Neural cell (in vitro differentiated cells): ENCODE data around the gene PITX1. TPM values are rescaled to one million over a fixed set of nuclear protein-coding genes. Genes with fewer than 3 reads are reported as not detected.

ENCODE experiments used
- H2AFZ ChIP-seq: fragments of 200-600, 300-800 bp; sonication (generic), shearing (Covaris generic); 2 replicates; pipeline ENCODE4 v1.6.0; 2014; ENCODE audit warnings: low read depth, mild to moderate bottlenecking, antibody characterized with exemption, low read length, moderate library complexity
- H3F3A ChIP-seq: fragments of 200-600 bp; shearing (Covaris generic); 2 replicates; pipeline ENCODE4 v1.6.1; 2016; ENCODE audit warnings: mild to moderate bottlenecking, moderate library complexity, mixed read lengths, antibody characterized with exemption, low read length; ENCODE audit not compliant: insufficient read depth, poor library complexity, severe bottlenecking
- H3K27ac ChIP-seq: fragments of 200-600, 300-800 bp; sonication (generic), shearing (Covaris generic); 2 replicates; pipeline ENCODE4 v1.5.1; 2014; ENCODE audit warnings: mild to moderate bottlenecking, low read length, moderate library complexity
- H3K27me3 ChIP-seq: fragments of 300-800, 200-600 bp; sonication (generic), shearing (Covaris generic); 2 replicates; pipeline ENCODE4 v1.6.0; 2014; ENCODE audit warnings: mild to moderate bottlenecking, low read depth, low read length, moderate library complexity; ENCODE audit not compliant: insufficient read depth
- H3K36me3 ChIP-seq: fragments of 300-800, 200-600 bp; sonication (generic), shearing (Covaris generic); 2 replicates; pipeline ENCODE4 v1.5.1; 2014; ENCODE audit warnings: mild to moderate bottlenecking, antibody characterized with exemption, low read length, moderate library complexity; ENCODE audit not compliant: insufficient read depth
- H3K4me2 ChIP-seq: fragments of 300-800, 200-600 bp; sonication (generic), shearing (Covaris generic); 2 replicates; pipeline ENCODE4 v1.6.0; 2014; ENCODE audit warnings: mild to moderate bottlenecking, low read length
- H3K4me3 ChIP-seq: fragments of 300-800, 200-600 bp; sonication (generic), shearing (Covaris generic); 2 replicates; pipeline ENCODE4 v1.5.1; 2014; ENCODE audit warnings: mild to moderate bottlenecking, low read length, moderate library complexity
- H3K79me2 ChIP-seq: fragments of 200-600 bp; shearing (Covaris generic); replicated peaks from 2 replicates; pipeline ENCODE4 v1.6.0; 2014; ENCODE audit warnings: mild to moderate bottlenecking, low read length, moderate library complexity; ENCODE audit not compliant: insufficient read depth
- H3K9ac ChIP-seq: fragments of 300-800, 200-600 bp; sonication (generic), shearing (Covaris generic); 2 replicates; pipeline ENCODE4 v1.6.1; 2016; ENCODE audit warnings: mild to moderate bottlenecking, low read length, mixed read lengths
- H3K9me2 ChIP-seq: fragments of 200-600 bp; shearing (Covaris generic); 2 replicates; pipeline ENCODE4 v1.6.1; 2016; ENCODE audit warnings: mild to moderate bottlenecking, low read length, mixed read lengths; ENCODE audit not compliant: insufficient read depth
- H3K9me3 ChIP-seq: fragments of 200-600, 300-800 bp; sonication (generic), shearing (Covaris generic); 2 replicates; pipeline ENCODE4 v1.6.1; 2016; ENCODE audit warnings: mild to moderate bottlenecking, mixed run types, low read length, moderate library complexity, mixed read lengths
- H4K20me1 ChIP-seq: fragments of 200-600 bp; shearing (Covaris generic); 2 replicates; pipeline ENCODE4 v1.6.1; 2016; ENCODE audit warnings: mild to moderate bottlenecking, mixed run types; ENCODE audit not compliant: insufficient read depth
- EP300 ChIP-seq: fragments of 450-650 bp; conservative IDR thresholded peaks from 2 replicates; pipeline ENCODE4 v1.6.1; 2014; ENCODE audit warnings: antibody characterized with exemption, mild to moderate bottlenecking, moderate library complexity; ENCODE audit not compliant: poor library complexity, severe bottlenecking
- EZH2 ChIP-seq: fragments of 200-600, 300-800 bp; shearing (Covaris generic), sonication (generic); IDR thresholded peaks from 2 replicates; pipeline ENCODE4 v1.6.1; 2014; ENCODE audit warnings: antibody characterized with exemption, low read length, borderline replicate concordance, mild to moderate bottlenecking; ENCODE audit not compliant: insufficient read depth, poor library complexity, severe bottlenecking
- MXI1 ChIP-seq: fragments of 450-650 bp; conservative IDR thresholded peaks from 2 replicates; pipeline ENCODE4 v1.6.1; 2014; ENCODE audit warnings: antibody characterized with exemption, mild to moderate bottlenecking; ENCODE audit not compliant: poor library complexity, severe bottlenecking
- POLR2AphosphoS5 ChIP-seq: IDR thresholded peaks from 2 replicates; pipeline ENCODE4 v1.6.1; 2012
- RAD21 ChIP-seq: fragments of 450-650 bp; conservative IDR thresholded peaks from 2 replicates; pipeline ENCODE4 v1.6.1; 2014; ENCODE audit warnings: antibody characterized with exemption, mild to moderate bottlenecking, moderate library complexity
- SMC3 ChIP-seq: fragments of 450-650 bp; conservative IDR thresholded peaks from 2 replicates; pipeline ENCODE4 v1.6.1; 2014; ENCODE audit warnings: antibody characterized with exemption, mild to moderate bottlenecking, moderate library complexity; ENCODE audit not compliant: poor library complexity
- TAF1 ChIP-seq: IDR thresholded peaks from 2 replicates; pipeline ENCODE4 v1.6.1; 2012; ENCODE audit warnings: low read depth
- polyA plus RNA-seq: library from polyadenylated mRNA; depleted of rRNA; stranded (reverse); fragments of >200 nt; gene quantifications from 2 replicates; pipeline ENCODE4 v1.2.3, GENCODE V29; 2014
- TF ChIP-seq, protein P1 (sequence below): IDR thresholded peaks from 2 replicates; pipeline ENCODE4 v1.6.1; 2012; ENCODE audit warnings: borderline replicate concordance
- TF ChIP-seq, protein P2 (sequence below): fragments of 450-650 bp; IDR thresholded peaks from 2 replicates; pipeline ENCODE4 v1.5.1; 2014; ENCODE audit warnings: antibody characterized with exemption, mild to moderate bottlenecking, moderate library complexity; ENCODE audit not compliant: poor library complexity, severe bottlenecking

PITX1 gene
- polyA plus RNA-seq, 1 donor from 2014 or later = not detected

DNA sequence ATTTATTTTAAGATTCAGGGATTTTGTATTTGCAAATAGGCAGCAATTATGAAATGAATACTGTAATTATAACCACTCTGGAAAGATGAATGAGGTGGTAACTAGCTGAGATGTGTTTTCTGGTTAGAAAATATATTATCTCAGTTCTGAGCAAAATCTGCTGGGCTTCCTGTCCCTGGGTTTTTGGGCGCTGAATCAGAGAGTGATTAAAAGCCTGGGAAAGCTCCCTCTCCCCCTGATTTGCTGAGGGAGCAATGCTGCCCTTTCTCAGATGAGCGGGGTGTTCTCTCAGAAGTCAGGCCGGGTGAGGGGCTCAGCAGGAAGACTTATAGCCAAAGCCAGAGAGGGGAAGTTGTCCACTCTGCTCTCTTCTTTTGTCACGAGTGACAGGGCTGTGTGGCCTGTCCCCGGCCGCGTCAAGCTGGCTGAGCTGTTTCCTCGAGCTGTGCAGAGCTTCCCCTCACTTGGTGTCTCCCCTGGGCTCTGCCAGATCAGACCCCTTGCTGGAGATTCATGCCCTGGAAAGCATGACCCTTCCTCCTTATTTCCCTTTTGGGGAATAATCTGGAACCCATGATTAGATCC, 39.8 kb upstream of the PITX1 start:
- H3K9me2 ChIP-seq = no peaks in the 10 kb centered on the region
- no peaks in the 10 kb centered on the region for H3K36me3 ChIP-seq
- no peak overlapping the region for H3K9ac ChIP-seq
- H3K79me2 ChIP-seq = no peaks in the 10 kb centered on the region
- no peaks in the 10 kb centered on the region for H4K20me1 ChIP-seq
- no peaks in the 10 kb centered on the region for H3F3A ChIP-seq
- no peak overlapping the region for H3K4me2 ChIP-seq
- H3K27me3 ChIP-seq = no peaks in the 10 kb centered on the region
- TF ChIP-seq, protein P1, sequence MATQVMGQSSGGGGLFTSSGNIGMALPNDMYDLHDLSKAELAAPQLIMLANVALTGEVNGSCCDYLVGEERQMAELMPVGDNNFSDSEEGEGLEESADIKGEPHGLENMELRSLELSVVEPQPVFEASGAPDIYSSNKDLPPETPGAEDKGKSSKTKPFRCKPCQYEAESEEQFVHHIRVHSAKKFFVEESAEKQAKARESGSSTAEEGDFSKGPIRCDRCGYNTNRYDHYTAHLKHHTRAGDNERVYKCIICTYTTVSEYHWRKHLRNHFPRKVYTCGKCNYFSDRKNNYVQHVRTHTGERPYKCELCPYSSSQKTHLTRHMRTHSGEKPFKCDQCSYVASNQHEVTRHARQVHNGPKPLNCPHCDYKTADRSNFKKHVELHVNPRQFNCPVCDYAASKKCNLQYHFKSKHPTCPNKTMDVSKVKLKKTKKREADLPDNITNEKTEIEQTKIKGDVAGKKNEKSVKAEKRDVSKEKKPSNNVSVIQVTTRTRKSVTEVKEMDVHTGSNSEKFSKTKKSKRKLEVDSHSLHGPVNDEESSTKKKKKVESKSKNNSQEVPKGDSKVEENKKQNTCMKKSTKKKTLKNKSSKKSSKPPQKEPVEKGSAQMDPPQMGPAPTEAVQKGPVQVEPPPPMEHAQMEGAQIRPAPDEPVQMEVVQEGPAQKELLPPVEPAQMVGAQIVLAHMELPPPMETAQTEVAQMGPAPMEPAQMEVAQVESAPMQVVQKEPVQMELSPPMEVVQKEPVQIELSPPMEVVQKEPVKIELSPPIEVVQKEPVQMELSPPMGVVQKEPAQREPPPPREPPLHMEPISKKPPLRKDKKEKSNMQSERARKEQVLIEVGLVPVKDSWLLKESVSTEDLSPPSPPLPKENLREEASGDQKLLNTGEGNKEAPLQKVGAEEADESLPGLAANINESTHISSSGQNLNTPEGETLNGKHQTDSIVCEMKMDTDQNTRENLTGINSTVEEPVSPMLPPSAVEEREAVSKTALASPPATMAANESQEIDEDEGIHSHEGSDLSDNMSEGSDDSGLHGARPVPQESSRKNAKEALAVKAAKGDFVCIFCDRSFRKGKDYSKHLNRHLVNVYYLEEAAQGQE = no peak
- TF ChIP-seq SMC3 (no peak), MXI1 (no peak), EZH2 (no peak), EP300 (no peak), TAF1 (no peak), RAD21 (no peak), POLR2AphosphoS5 (no peak)
- TF ChIP-seq, protein P2, sequence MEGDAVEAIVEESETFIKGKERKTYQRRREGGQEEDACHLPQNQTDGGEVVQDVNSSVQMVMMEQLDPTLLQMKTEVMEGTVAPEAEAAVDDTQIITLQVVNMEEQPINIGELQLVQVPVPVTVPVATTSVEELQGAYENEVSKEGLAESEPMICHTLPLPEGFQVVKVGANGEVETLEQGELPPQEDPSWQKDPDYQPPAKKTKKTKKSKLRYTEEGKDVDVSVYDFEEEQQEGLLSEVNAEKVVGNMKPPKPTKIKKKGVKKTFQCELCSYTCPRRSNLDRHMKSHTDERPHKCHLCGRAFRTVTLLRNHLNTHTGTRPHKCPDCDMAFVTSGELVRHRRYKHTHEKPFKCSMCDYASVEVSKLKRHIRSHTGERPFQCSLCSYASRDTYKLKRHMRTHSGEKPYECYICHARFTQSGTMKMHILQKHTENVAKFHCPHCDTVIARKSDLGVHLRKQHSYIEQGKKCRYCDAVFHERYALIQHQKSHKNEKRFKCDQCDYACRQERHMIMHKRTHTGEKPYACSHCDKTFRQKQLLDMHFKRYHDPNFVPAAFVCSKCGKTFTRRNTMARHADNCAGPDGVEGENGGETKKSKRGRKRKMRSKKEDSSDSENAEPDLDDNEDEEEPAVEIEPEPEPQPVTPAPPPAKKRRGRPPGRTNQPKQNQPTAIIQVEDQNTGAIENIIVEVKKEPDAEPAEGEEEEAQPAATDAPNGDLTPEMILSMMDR = no peak
- no peak overlapping the region for H2AFZ ChIP-seq
- H3K27ac ChIP-seq = no peak overlapping the region
- H3K9me3 ChIP-seq = no peaks in the 10 kb centered on the region
- H3K4me3 ChIP-seq = no peak overlapping the region

DNA sequence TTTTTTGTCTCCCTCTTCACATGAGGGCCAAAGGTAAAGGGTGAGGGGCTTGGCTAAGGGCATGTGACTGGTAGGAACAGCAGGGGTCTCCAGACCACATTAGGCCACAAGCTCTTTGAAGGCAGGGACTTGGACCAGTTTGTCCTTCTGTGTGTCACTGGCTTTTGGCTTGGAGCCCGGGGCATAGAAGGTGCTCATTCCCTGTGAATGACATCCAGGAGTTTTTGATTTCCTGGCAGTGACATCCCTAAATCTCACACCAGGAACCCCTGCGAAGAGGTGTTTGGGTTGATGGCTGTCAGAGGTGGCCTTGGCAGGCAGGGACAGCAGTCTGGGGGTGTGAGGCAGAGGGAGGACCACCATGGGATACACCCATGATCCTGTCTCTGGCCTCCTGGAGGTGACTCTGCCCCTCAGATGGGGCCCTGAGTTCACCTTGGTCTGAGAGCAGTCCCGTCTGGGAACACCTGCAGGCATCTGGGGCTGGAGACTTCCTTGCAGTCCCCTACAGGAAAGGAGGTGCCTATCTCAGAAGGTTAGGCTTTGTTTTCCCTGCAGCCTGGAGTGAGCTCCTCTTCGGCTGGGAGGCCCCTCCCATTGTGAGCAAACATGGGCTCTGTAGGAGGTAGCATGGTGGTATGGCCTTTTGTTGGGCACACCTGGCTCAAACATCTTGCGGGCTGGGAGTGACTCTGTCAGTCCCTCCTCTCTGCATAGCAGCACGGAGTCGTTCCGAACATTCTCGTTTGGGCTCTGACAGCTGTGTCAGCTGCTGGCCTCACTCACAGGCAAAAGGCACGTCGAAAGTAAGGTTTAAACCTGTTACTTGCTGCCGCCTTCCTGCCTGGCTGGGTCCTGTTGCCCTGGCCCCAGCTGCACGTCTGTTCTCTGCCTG, 38.6 kb upstream of the PITX1 start:
- H3K36me3 ChIP-seq = no peaks in the 10 kb centered on the region
- H3K9me3 ChIP-seq = no peaks in the 10 kb centered on the region
- H3K9ac ChIP-seq = no peak overlapping the region
- H3K4me3 ChIP-seq = no peak overlapping the region
- no peaks in the 10 kb centered on the region for H3K27me3 ChIP-seq
- TF ChIP-seq EZH2 (no peak), EP300 (no peak), POLR2AphosphoS5 (no peak), SMC3 (no peak), RAD21 (no peak)
- no peaks in the 10 kb centered on the region for H3K9me2 ChIP-seq
- no peak overlapping the region for H2AFZ ChIP-seq
- no peak overlapping the region for H3K4me2 ChIP-seq
- no peaks in the 10 kb centered on the region for H3K79me2 ChIP-seq
- no peaks in the 10 kb centered on the region for H4K20me1 ChIP-seq
- H3K27ac ChIP-seq = no peak overlapping the region
- no peaks in the 10 kb centered on the region for H3F3A ChIP-seq
